ENCODE data around the gene DTD2. TPM values are rescaled to one million over a fixed set of nuclear protein-coding genes. Genes with fewer than 3 reads are reported as not detected.

The DTD2 gene
- total and polyA plus RNA-seq, 9 of the 15 experiments (the other 6 are each of a cell fraction or from before 2014, with no cell fraction given) = 3.8 to 24.1 (median 15.2) TPM

GRCh38 chr14:31487886-31488285 is 30.6 kb upstream of the DTD2 start, which contains the start of gene GPR33:
Gene GPR33, minus strand, starts transcription at chr14:31488039. Its CDS starts 4,074 bp downstream, at chr14:31483965.
- Histone ChIP-seq H3K36me3 (ENCODE audit: control insufficient read depth, insufficient read depth, low read length) (no peaks in the 10 kb centered on the region), H4K20me1 (replicated peaks; ENCODE audit: control insufficient read depth, insufficient read depth, low read length) (no peaks in the 10 kb centered on the region), H3K9me3 (replicated peaks; ENCODE audit: control insufficient read depth, insufficient read depth, low read depth, low read length) (no peaks in the 10 kb centered on the region), H3K4me1 (replicated peaks in 1 of 2; ENCODE audit: control insufficient read depth in 2 of 2, insufficient read depth in 2 of 2, low read length in 2 of 2) (no peaks in the 10 kb centered on the region; a peak in 1 of 5 replicates), H3K79me2 (ENCODE audit: control insufficient read depth, insufficient read depth, low read length) (no peaks in the 10 kb centered on the region), H3K9me1 (ENCODE audit: control insufficient read depth, insufficient read depth, low read length) (no peaks in the 10 kb centered on the region), H3K4me3 (no peak within 1 kb of the TSS), H2AFZ (ENCODE audit: low read depth, low read length) (no peak within 1 kb of the TSS), H3K9ac (ENCODE audit: insufficient read depth in 1 of 2, low read depth in 2 of 2, low read length in 2 of 2) (no peak within 1 kb of the TSS), H3K27ac (ENCODE audit: extremely low read depth, low read depth, low read length) (no peak within 1 kb of the TSS), H3K4me2 (ENCODE audit: insufficient read depth, low read length) (no peak within 1 kb of the TSS), H3K27me3 (ENCODE audit: control insufficient read depth in 2 of 2, insufficient read depth in 2 of 2, low read length in 2 of 2) (no peaks in the 10 kb centered on the region; a peak in 1 of 5 replicates)
- TF ChIP-seq ZFP1 (CRISPR knock-in tag; IDR thresholded peaks at IDR 0.05) (no peak), SMARCE1 (IDR thresholded peaks at IDR 0.05) (no peak), L3MBTL2 (IDR thresholded peaks at IDR 0.05) (no peak), GATAD2B (IDR thresholded peaks at IDR 0.05; ENCODE audit: borderline replicate concordance) (no peak), CEBPG (CRISPR knock-in tag; IDR thresholded peaks at IDR 0.05) (no peak), CEBPG (tag; conservative IDR thresholded peaks at IDR 0.05 in 1 of 2, IDR thresholded peaks at IDR 0.05 in 1 of 2) (no peak), ZNF655 (CRISPR knock-in tag; IDR thresholded peaks at IDR 0.05) (no peak), ZFX (CRISPR knock-in tag; IDR thresholded peaks at IDR 0.05) (no peak), MLLT1 (IDR thresholded peaks at IDR 0.05) (no peak), TAL1 (IDR thresholded peaks at IDR 0.05) (no peak), HNRNPL (IDR thresholded peaks at IDR 0.05; ENCODE audit: low read depth, low read length) (no peak), ZBTB12 (CRISPR knock-in tag; IDR thresholded peaks at IDR 0.05) (no peak), NBN (IDR thresholded peaks at IDR 0.05; ENCODE audit: low read depth) (no peak), SAP30 (IDR thresholded peaks at IDR 0.05; ENCODE audit: borderline replicate concordance, insufficient read depth, low read depth, low read length, poor library complexity, severe bottlenecking) (no peak), COPS2 (conservative IDR thresholded peaks at IDR 0.05) (no peak), NR1H2 (CRISPR knock-in tag; IDR thresholded peaks at IDR 0.05) (no peak)
- ChIA-PET CTCF (ENCODE audit: low intra/inter-chr PET ratio) (no interaction called here), POLR2A (no interaction called here)
- DNase-seq (ENCODE audit: extremely low read depth in 1 of 4, low spot score in 3 of 4) (no peak), ATAC-seq (no peak), FAIRE-seq (no peak)
- 0% methylated on average over 1 of the region's 1 CpG for WGBS (ENCODE audit: insufficient coverage, low coverage, missing lambda C conversion rate)
- intact Hi-C loops (cut with micrococcal nuclease) = no loop called here
- in situ Hi-C loops (cut with MboI) = no loop called here
- no TSS peak for BruUV-seq (replicated peaks)
